PC-9 (cell line): ENCODE results near the gene TUBGCP2. TPM values are rescaled to one million over a fixed set of nuclear protein-coding genes. Genes with fewer than 3 reads are reported as not detected.

Experiments used
- Bru-seq: library from RNA; stranded (reverse); fragments of 400-500 nt; gene quantifications from one replicate; lab custom pipeline; 2021; lab: Mats Ljungman, UMichigan
- BruChase-seq, 2 experiments: library from RNA; stranded (reverse); fragments of 400-500 nt; gene quantifications; one replicate each; lab custom pipeline; 2021; lab: Mats Ljungman, UMichigan
- BruUV-seq: library from RNA; stranded (reverse); fragments of 400-500 nt; replicated peaks from 2 replicates; lab custom pipeline; 2021; lab: Mats Ljungman, UMichigan
- CTCF ChIA-PET: fragments of 300-600 bp; sonication (Branson Sonifier 250); formaldehyde crosslinking; loops from one replicate; lab custom pipeline; 2022; ENCODE audit warnings: antibody characterized with exemption; lab: Charles Lee
- POLR2A ChIA-PET: fragments of 300-600 bp; sonication (Branson Sonifier 250); formaldehyde crosslinking; loops from one replicate; lab custom pipeline; 2022; ENCODE audit warnings: antibody characterized with exemption; ENCODE audit not compliant: unreplicated experiment; lab: Charles Lee
- DNase-seq, 2 experiments: peaks; one replicate each; pipeline versions ENCODE4 v3.0.0 to v3.0.0-alpha.2; 2015 to 2022; ENCODE audit warnings: mixed read lengths in 1 of 2
- H2AFZ ChIP-seq: fragments of 200-600 bp; sonication (generic); 2 replicates; pipeline ENCODE4 v1.8.1; 2017; ENCODE audit warnings: antibody characterized with exemption
- H3F3A ChIP-seq: fragments of 200-600 bp; sonication (generic); 2 replicates; pipeline ENCODE4 v1.8.1; 2017; ENCODE audit warnings: antibody characterized with exemption, mild to moderate bottlenecking, low read depth; ENCODE audit not compliant: insufficient read depth
- H3K27ac ChIP-seq: fragments of 200-600 bp; sonication (generic); 2 replicates; pipeline ENCODE4 v1.6.1; 2016; ENCODE audit warnings: mixed run types
- H3K27me3 ChIP-seq: fragments of 200-600 bp; sonication (generic); 2 replicates; pipeline ENCODE4 v1.6.1; 2016; ENCODE audit warnings: low read depth, mixed run types; ENCODE audit not compliant: insufficient read depth
- H3K36me3 ChIP-seq: fragments of 200-600 bp; sonication (generic); 2 replicates; pipeline ENCODE4 v1.6.1; 2016; ENCODE audit warnings: low read depth, mixed run types
- H3K4me1 ChIP-seq: fragments of 200-600 bp; sonication (generic); replicated peaks from 2 replicates; pipeline ENCODE4 v1.6.1; 2016; ENCODE audit warnings: mixed run types; ENCODE audit not compliant: insufficient read depth
- H3K4me2 ChIP-seq: fragments of 200-600 bp; sonication (generic); 2 replicates; pipeline ENCODE4 v1.6.1; 2017; ENCODE audit warnings: mixed run types
- H3K4me3 ChIP-seq: fragments of 200-600 bp; sonication (generic); 2 replicates; pipeline ENCODE4 v1.6.1; 2016; ENCODE audit warnings: mixed run types
- H3K79me2 ChIP-seq: fragments of 200-600 bp; sonication (generic); 2 replicates; pipeline ENCODE4 v1.6.1; 2017; ENCODE audit warnings: low read depth, mixed run types
- H3K9me2 ChIP-seq: fragments of 200-600 bp; sonication (generic); 2 replicates; pipeline ENCODE4 v1.8.1; 2017; ENCODE audit warnings: mild to moderate bottlenecking; ENCODE audit not compliant: insufficient read depth
- H3K9me3 ChIP-seq: fragments of 200-600 bp; sonication (generic); 2 replicates; pipeline ENCODE4 v1.8.1; 2016; ENCODE audit warnings: low read depth; ENCODE audit not compliant: insufficient read depth
- H4K20me1 ChIP-seq: fragments of 200-600 bp; sonication (generic); 2 replicates; pipeline ENCODE4 v1.8.1; 2017; ENCODE audit not compliant: insufficient read depth
- CTCF ChIP-seq: fragments of 200-600 bp; sonication (generic); conservative IDR thresholded peaks from 2 replicates; pipeline ENCODE4 v1.6.1; 2017; ENCODE audit warnings: mixed run types, antibody characterized with exemption, mild to moderate bottlenecking, moderate library complexity
- EZH2 ChIP-seq: fragments of 200-600 bp; sonication (generic); IDR thresholded peaks from 2 replicates; pipeline ENCODE4 v1.8.0; 2017; ENCODE audit warnings: antibody characterized with exemption, low read depth
- intact Hi-C: fragments of 100-400 bp; cut with micrococcal nuclease; formaldehyde crosslinking; loops from one replicate; pipeline ENCODE4 v1.10.0; 2022; ENCODE audit not compliant: unreplicated experiment
- long read RNA-seq: library from polyadenylated mRNA; stranded (forward); transcript quantifications from one replicate; pipeline ENCODE4 v2.0.0, GENCODE V29; 2022
- total RNA-seq: library from RNA; stranded (reverse); gene quantifications from 2 replicates; pipeline ENCODE4 v1.2.3, GENCODE V29; 2021

Gene TUBGCP2
- total RNA-seq (40.7 and 52.8 TPM in 2 replicates), Bru-seq, nascent RNA (percentile 64 among the genes with signal in this experiment), BruChase-seq, experiment 1, labeled RNA remaining after a 2-hour chase (percentile 67 among the genes with signal in this experiment), BruChase-seq, experiment 2, labeled RNA remaining after a 6-hour chase (percentile 82 among the genes with signal in this experiment)
- long read RNA-seq, full-length matches to known transcripts: 41 of 63 reads
- long read RNA-seq, partial matches to known transcripts: 17 of 63 reads
- long read RNA-seq, other reads (novel, unspliced or antisense): 5 of 63 reads

GRCh38 chr10:133308421-133309099 lies at the start of gene TUBGCP2, which contains the start of gene ZNF511:
Gene TUBGCP2, minus strand, starts transcription at chr10:133308872. Its CDS starts 5,931 bp downstream, at chr10:133302941.
Gene ZNF511, plus strand, starts transcription at chr10:133308914. Its CDS starts 30 bp downstream, at chr10:133308944.
- intact Hi-C loops: loop anchor here (2.0 to 10.0 kb wide), 2 partner anchors 52 to 164 kb away; no protein-coding TSS in a partner anchor

GRCh38 chr10:133357285-133358161 lies 48.9 kb upstream of the TUBGCP2 start, which contains the start of gene FUOM:
Gene FUOM, minus strand, starts transcription at chr10:133358019. Its CDS starts 12 bp downstream, at chr10:133358007.
- Histone ChIP-seq H3K9me2 (no peaks in the 10 kb centered on the region), H4K20me1 (no peaks in the 10 kb centered on the region), H3K36me3 (no peaks in the 10 kb centered on the region), H3K27me3 (no peaks in the 10 kb centered on the region), H3K4me1 (no peaks in the 10 kb centered on the region), H3K27ac (no peak within 1 kb of the TSS), H3F3A (no peaks in the 10 kb centered on the region), H2AFZ (peak within 1 kb of the TSS; percentile 82), H3K4me3 (peak within 1 kb of the TSS; percentile 63), H3K79me2 (no peaks in the 10 kb centered on the region), H3K4me2 (peak within 1 kb of the TSS; percentile 82), H3K9me3 (no peaks in the 10 kb centered on the region)
- ChIA-PET CTCF (no interaction called here), POLR2A (no interaction called here)
- DNase-seq: peak in 1 of 2 experiments; percentile 41
- BruUV-seq: no TSS peak
- intact Hi-C loops: no loop called here
- no peak for TF ChIP-seq CTCF
- no peak for TF ChIP-seq EZH2

More at GRCh38 chr10:133308421-133309099, at the start of gene TUBGCP2, which contains the start of gene ZNF511:
- Histone ChIP-seq H3K4me2 (peak within 1 kb of the TSS; percentile 81), H3K36me3 (no peaks in the 10 kb centered on the region), H3K79me2 (peaks cover 39% of the 10 kb centered on the region), H3K4me3 (peak within 1 kb of the TSS; percentile 88), H2AFZ (peak within 1 kb of the TSS; percentile 80), H3K9me2 (no peaks in the 10 kb centered on the region), H3K9me3 (no peaks in the 10 kb centered on the region), H3K27ac (peak within 1 kb of the TSS; percentile 65), H3K4me1 (peaks cover 11% of the 10 kb centered on the region), H3K27me3 (no peaks in the 10 kb centered on the region), H4K20me1 (peaks cover 15% of the 10 kb centered on the region), H3F3A (no peaks in the 10 kb centered on the region)
- DNase-seq: peak; percentile 44 to 80
- ChIA-PET CTCF (no interaction called here), POLR2A (no interaction called here)
- TF ChIP-seq CTCF (no peak), EZH2 (no peak)
- TSS peak; percentile 39 for BruUV-seq
